ENCODE results near the gene MCTP2. TPM values are rescaled to one million over a fixed set of nuclear protein-coding genes. Genes with fewer than 3 reads are reported as not detected.

MCTP2 gene
- total and polyA plus RNA-seq, 2 of the 8 experiments (the other 6 are each of a cell fraction or from before 2014, with no cell fraction given): 3.4 to 4.5 TPM

GRCh38 chr15:94477913-94478553, 246.7 kb downstream of the MCTP2 start:
- Histone ChIP-seq H3K9ac (replicated peaks in 1 of 4; ENCODE audit: extremely low read depth in 1 of 4, low read depth in 3 of 4, low read length in 3 of 4) (no peak overlapping the region), H2AK5ac (ENCODE audit: low read depth, low read length) (no peak overlapping the region), H3K27ac (ENCODE audit: low read depth, low read length) (no peak overlapping the region), H3K4me2 (ENCODE audit: insufficient read depth in 1 of 2, low read depth in 2 of 2, low read length in 2 of 2) (no peak overlapping the region), H3K14ac (ENCODE audit: insufficient read length) (no peak overlapping the region), H4K91ac (replicated peaks; ENCODE audit: insufficient read length, low read length) (no peak overlapping the region), H3K27me3 (replicated peaks in 1 of 4; ENCODE audit: control insufficient read depth in 3 of 4, extremely low read depth in 1 of 4, insufficient read depth in 3 of 4, low read length in 3 of 4) (no peaks in the 10 kb centered on the region), H3K23me2 (ENCODE audit: low read depth, low read length) (no peaks in the 10 kb centered on the region), H2BK12ac (ENCODE audit: low read depth, low read length) (no peak overlapping the region), H3K56ac (replicated peaks; ENCODE audit: insufficient read length, low read depth, low read length) (no peak overlapping the region), H3K79me2 (ENCODE audit: control insufficient read depth in 1 of 2, insufficient read depth in 2 of 2, low read length in 2 of 2) (no peaks in the 10 kb centered on the region), H4K8ac (ENCODE audit: extremely low read depth, insufficient read depth, low read length) (no peak overlapping the region), H2AFZ (ENCODE audit: low read length) (no peak overlapping the region), H3K36me3 (ENCODE audit: control insufficient read depth in 2 of 4, insufficient read depth in 4 of 4, low read length in 3 of 4) (no peaks in the 10 kb centered on the region), H3K18ac (ENCODE audit: extremely low read depth, low read length) (no peak overlapping the region), H3K9me3 (ENCODE audit: insufficient read depth in 2 of 2, low read depth in 1 of 2, low read length in 1 of 2) (no peaks in the 10 kb centered on the region), H3K4me1 (replicated peaks in 1 of 4; ENCODE audit: control insufficient read depth in 3 of 4, insufficient read depth in 4 of 4, low read length in 3 of 4) (peaks cover 0 to 5% (median 0%) of the 10 kb centered on the region in 4 experiments; a peak in 1 of 7 replicates), H4K20me1 (replicated peaks in 1 of 2; ENCODE audit: control insufficient read depth in 1 of 2, insufficient read depth in 2 of 2, low read length in 2 of 2) (no peaks in the 10 kb centered on the region), H2BK5ac (ENCODE audit: low read depth, low read length) (no peak overlapping the region), H2BK20ac (ENCODE audit: low read length) (no peak overlapping the region), H4K5ac (ENCODE audit: insufficient read length, low read depth, low read length) (no peak overlapping the region), H3K4me3 (ENCODE audit: extremely low read depth in 1 of 4, insufficient read depth in 2 of 4, low read depth in 3 of 4, low read length in 4 of 4) (no peak overlapping the region), H2BK15ac (ENCODE audit: low read length) (no peak overlapping the region), H2BK120ac (replicated peaks; ENCODE audit: low read depth, low read length) (no peak overlapping the region), H3K79me1 (ENCODE audit: low read depth, low read length) (no peaks in the 10 kb centered on the region), H3K23ac (ENCODE audit: insufficient read length) (peak overlapping the region; percentile 47), H3K4ac (replicated peaks; ENCODE audit: insufficient read length, low read depth, low read length) (no peak overlapping the region)
- ChIA-PET CTCF (ENCODE audit: partially characterized antibody) (interaction anchor here (1.7 kb wide), 1 partner anchor 48 kb away, joined by 3 read pairs; no protein-coding TSS in a partner anchor), POLR2A (ENCODE audit: partially characterized antibody) (no interaction called here)
- WGBS, 2 experiments (ENCODE audit: extremely low coverage in 1 of 2, insufficient coverage in 1 of 2, insufficient read length in 1 of 2, insufficient replicate concordance in 2 of 2, low coverage in 1 of 2, low lambda C conversion rate in 2 of 2, missing lambda C conversion rate in 1 of 2): 92% methylated on average over 7 of the region's 7 CpGs; no CpG with 5 or more reads in 1 of the 2 experiments
- no peak for DNase-seq (ENCODE audit: low read depth in 1 of 2, low spot score in 2 of 2)
- FAIRE-seq: no peak
- TF ChIP-seq SIRT6 (IDR thresholded peaks at IDR 0.05; ENCODE audit: low read length) (no peak), SIN3A (conservative IDR thresholded peaks at IDR 0.05 in 1 of 2, IDR thresholded peaks at IDR 0.05 in 1 of 2; ENCODE audit: low read depth in 1 of 2, low read length in 2 of 2) (no peak), CTCF (IDR thresholded peaks at IDR 0.05; ENCODE audit: control extremely low read depth in 1 of 3, insufficient read depth in 1 of 3, low read depth in 1 of 3, low read length in 3 of 3) (no peak), SP2 (IDR thresholded peaks at IDR 0.05; ENCODE audit: low read length) (no peak), SRF (IDR thresholded peaks at IDR 0.05; ENCODE audit: low read depth, low read length) (no peak), RXRA (IDR thresholded peaks at IDR 0.05; ENCODE audit: insufficient read depth, low read depth, low read length) (no peak)
